PC-3 (cell line): ENCODE results near the gene NAV2.

Experiments
- CTCF ChIP-seq: fragments of 300-600 bp; sonication (generic); conservative IDR thresholded peaks from 2 replicates; pipeline ENCODE4 v1.5.1; 2017; ENCODE audit warnings: antibody characterized with exemption, low read depth, mild to moderate bottlenecking, low read length
- EZH2 ChIP-seq: fragments of 300-600 bp; sonication (generic); IDR thresholded peaks from one replicate; pipeline ENCODE4 v1.6.1; 2017; ENCODE audit warnings: antibody characterized with exemption, mild to moderate bottlenecking, low read length; ENCODE audit not compliant: unreplicated experiment
- EZH2phosphoT487 ChIP-seq: fragments of 300-600 bp; sonication (generic); IDR thresholded peaks from 2 replicates; pipeline ENCODE4 v1.6.1; 2018; ENCODE audit warnings: mild to moderate bottlenecking, antibody characterized with exemption, low read length, borderline replicate concordance

DNA sequence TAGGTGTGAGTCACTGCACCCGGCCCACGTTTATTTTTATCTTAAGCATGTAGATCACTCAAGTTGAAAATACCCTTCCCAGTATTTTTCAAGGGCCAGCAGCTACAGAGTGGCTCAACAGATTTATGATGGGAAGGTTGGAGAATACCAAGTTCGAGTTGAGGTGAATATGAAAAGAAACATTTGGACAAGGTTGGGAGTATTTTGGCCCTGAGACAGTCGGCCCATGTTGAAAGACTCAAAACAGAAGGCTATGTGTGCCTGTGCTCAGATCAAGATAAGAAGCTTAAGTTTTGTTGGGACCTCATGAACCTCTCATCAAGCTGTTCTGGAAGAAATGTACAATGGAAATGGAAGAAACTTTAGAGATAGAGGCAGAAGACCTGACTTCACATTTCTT lies 248.6 kb downstream of the NAV2 start:
- TF ChIP-seq CTCF, result no peak
- no peak for TF ChIP-seq EZH2phosphoT487
- no peak for TF ChIP-seq EZH2
